Spleen (tissue), 7 donors: ENCODE data around the gene MYLK4.

Source experiments
- POLR2A ChIP-seq, 3 donors: fragments of 450-650 bp; IDR thresholded peaks; one replicate each; pipeline ENCODE4 v1.5.1; 2017; ENCODE audit warnings: antibody characterized with exemption in 3 of 3, mild to moderate bottlenecking in 1 of 3
- TF ChIP-seq, protein P1 (sequence below), 11 experiments: fragments of 200-600 bp in 7 of 11; fragments of 450-650 bp in 4 of 11; sonication (generic) in 4 of 11; IDR thresholded peaks in 8 of 11; conservative IDR thresholded peaks in 3 of 11; 1 replicate in 7 of 11; 2 replicates in 4 of 11; pipeline versions ENCODE4 v1.4.0 to v1.8.0; 2016 to 2021; ENCODE audit warnings: antibody characterized with exemption in 11 of 11, inconsistent platforms in 4 of 11, mild to moderate bottlenecking in 1 of 11
- donor health status: DM: no; HTN: no; CAD: no; lungs with moderate emphysema.
- donor health status: DM: no; HTN: no; CAD: no.
- donor health status: DM: no; HTN: no; CAD: no.

DNA sequence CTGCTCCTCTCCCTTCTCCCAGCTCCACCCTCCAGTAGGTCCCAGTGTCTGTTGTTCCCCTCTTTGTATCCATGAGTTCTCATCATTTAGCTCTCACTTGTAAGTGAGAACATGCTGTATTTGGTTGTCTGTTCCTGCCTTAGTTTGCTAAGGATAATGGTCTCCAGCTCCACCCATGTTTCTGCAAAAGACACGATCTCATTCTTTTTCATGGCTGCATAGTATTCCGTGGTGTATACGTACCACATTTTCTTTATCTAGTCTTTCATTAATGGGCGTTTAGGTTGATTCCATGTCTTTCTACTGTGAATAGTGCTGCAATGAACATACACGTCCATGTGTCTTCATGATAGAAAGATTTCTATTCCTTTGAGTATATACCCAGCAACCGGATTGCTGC lies 136.6 kb downstream of the MYLK4 start:
- TF ChIP-seq, protein P1, sequence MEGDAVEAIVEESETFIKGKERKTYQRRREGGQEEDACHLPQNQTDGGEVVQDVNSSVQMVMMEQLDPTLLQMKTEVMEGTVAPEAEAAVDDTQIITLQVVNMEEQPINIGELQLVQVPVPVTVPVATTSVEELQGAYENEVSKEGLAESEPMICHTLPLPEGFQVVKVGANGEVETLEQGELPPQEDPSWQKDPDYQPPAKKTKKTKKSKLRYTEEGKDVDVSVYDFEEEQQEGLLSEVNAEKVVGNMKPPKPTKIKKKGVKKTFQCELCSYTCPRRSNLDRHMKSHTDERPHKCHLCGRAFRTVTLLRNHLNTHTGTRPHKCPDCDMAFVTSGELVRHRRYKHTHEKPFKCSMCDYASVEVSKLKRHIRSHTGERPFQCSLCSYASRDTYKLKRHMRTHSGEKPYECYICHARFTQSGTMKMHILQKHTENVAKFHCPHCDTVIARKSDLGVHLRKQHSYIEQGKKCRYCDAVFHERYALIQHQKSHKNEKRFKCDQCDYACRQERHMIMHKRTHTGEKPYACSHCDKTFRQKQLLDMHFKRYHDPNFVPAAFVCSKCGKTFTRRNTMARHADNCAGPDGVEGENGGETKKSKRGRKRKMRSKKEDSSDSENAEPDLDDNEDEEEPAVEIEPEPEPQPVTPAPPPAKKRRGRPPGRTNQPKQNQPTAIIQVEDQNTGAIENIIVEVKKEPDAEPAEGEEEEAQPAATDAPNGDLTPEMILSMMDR (IDR thresholded peaks at IDR 0.05 in 8 of 11, conservative IDR thresholded peaks at IDR 0.05 in 3 of 11): no peak
- no peak for TF ChIP-seq POLR2A (IDR thresholded peaks at IDR 0.05)
